GM13977 (cell line): ENCODE data around the gene ZNF292.
A peak's percentile ranks its signal among the peaks of the same experiment; 100 is the strongest.

Experiments
- DNase-seq: peaks from one replicate; pipeline ENCODE4 v3.0.0; 2012; ENCODE audit warnings: low spot score
- CTCF ChIP-seq: IDR thresholded peaks from 2 replicates; pipeline ENCODE4 v1.5.1; 2012; ENCODE audit warnings: mild to moderate bottlenecking, control low read depth; ENCODE audit not compliant: insufficient read depth; ENCODE audit errors: extremely low read depth, missing control alignments
- in situ Hi-C: fragments of 300-500 bp; cut with MboI; formaldehyde crosslinking; loops from one replicate; pipeline ENCODE4 v1.12.0; 2022; ENCODE audit warnings: low sequenced_read_pairs, low pct_unique_long_range_greater_than_20kb, mixed read lengths, inconsistent platforms; ENCODE audit not compliant: unreplicated experiment

ZNF292 gene

DNA sequence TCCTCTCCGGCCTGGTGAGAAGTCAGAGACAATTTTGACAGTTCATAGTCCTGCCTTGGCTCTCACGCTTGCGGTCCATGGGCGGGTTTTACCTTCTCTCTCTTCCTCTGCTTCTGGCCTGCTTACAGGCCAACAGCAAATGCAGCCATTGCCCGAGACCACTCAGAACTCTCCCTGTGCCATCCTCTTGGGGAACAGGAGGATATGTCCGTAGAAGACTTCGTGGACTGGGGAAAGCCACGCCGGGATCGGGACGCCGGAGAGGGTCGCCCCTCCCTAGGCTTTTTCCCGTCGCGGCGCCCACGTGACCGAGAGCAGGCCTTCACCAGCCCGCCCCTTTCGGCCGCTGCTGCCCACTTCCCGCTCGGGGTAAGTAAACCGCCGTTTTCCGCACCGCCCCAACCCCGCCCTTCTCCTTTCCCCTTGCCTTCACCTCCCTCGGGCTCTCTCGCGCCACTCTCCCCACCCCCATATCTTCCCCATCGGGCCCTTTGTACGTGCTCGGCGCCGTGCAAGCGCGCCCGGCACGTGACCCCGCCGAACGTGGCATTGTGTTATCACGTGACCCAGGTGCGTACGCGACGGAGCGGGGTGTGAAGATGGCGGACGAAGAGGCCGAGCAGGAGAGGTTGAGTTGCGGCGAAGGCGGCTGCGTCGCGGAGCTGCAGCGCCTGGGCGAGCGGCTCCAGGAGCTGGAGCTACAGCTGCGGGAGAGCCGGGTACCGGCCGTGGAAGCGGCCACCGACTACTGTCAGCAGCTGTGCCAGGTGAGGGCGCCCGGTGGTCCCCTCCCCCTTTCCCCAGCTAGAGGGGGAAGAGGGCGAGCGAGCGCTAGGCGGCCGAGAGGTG lies at the start of gene ZNF292:
TSS of gene ZNF292 (plus strand) at position 573 of the 849 bp plus-strand sequence. CDS start at position 600, 27 bp downstream.
- no peak for TF ChIP-seq CTCF
- peak; percentile 91 for DNase-seq
- in situ Hi-C loops = no loop called here

GRCh38 chr6:87105823-87106222 lies 49.5 kb upstream of the ZNF292 start:
- no peak for DNase-seq
- no peak for TF ChIP-seq CTCF
- in situ Hi-C loops = no loop called here

DNA sequence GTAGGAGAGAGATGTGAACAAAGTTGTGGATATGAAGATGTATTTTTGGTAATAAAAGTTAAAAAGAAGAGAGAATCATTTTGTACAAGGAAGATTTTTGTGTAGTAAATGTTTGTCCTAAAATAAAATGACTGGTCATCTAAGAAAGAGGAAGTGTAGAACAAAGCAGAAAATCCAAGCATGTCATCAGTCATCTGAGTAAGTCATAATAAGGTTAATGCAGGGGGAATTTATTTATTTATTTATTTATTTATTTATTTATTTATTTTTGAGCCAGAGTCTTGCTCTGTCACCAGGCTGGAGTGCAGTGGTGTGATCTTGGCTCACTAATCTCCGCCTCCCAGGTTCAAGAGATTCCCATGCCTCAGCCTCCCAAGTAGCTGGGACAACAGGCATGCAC lies 44.7 kb upstream of the ZNF292 start:
- DNase-seq = no peak
- no peak for TF ChIP-seq CTCF
- in situ Hi-C loops = no loop called here

DNA sequence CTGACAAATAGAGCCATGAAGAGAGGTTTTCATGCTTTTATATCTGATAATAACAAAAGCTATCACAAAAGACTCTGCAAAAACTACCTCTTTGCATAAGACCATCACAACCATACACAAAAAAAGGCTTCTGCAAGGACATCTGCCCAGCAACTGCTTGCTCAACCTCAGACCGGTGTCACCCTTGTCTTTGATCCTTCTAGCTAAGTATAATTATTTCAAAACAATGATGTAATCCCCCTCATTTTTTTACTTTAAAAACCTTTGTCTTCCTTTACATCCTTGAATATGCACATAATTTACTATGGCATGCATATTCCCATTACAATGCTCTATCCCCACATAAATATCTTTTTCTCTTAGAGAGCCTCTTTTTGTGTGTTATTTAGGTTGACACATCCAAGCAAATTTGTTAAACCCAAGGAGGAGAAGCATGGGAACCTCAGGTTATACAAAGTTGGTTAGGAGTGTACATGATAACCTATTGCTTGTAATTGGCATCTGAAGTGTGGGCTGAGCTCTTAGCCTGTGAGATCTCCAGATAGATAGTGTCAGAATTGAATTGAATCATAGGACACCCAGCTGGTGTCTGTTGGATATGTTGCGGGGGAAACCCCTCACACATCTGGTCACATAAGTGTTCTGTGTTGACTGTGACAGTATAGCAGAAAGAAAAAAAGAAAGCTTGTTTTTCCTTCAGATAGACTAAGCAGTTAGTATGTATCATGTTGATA lies 39.8 kb upstream of the ZNF292 start:
- in situ Hi-C loops = no loop called here
- DNase-seq = peak; percentile 60
- TF ChIP-seq CTCF = no peak

DNA sequence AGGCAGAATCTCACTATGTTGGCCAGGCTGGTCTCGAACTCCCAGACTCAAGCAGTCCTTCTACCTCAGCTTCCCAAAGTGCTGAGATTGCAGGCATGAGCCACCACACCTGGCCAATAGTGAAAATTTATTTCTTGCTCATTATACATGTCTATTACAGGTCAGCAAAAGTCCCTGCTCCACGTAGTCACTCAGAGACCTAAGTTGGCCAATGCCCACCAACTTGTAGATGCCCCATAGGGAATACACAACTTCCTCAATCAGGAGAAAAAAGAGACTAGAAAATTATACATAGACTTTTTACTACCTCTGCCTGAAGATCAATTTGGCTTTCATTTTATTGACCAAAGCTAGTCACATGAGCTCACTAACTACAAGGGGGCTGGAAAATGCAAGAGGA lies 38.4 kb upstream of the ZNF292 start:
- TF ChIP-seq CTCF = no peak
- DNase-seq = no peak
- in situ Hi-C loops = no loop called here

- TF ChIP-seq CTCF = no peak
- in situ Hi-C loops = no loop called here
- DNase-seq = no peak
Measured at GRCh38 chr6:87118054-87118453, 37.3 kb upstream of the ZNF292 start.
